Endothelial cell (in vitro differentiated cells): ENCODE data around the gene APBA3. TPM values are rescaled to one million over a fixed set of nuclear protein-coding genes. Genes with fewer than 3 reads are reported as not detected.
A peak's percentile ranks its signal among the peaks of the same experiment; 100 is the strongest.

Source experiments
- DNase-seq: peaks from one replicate; pipeline ENCODE4 v3.0.0; 2021; ENCODE audit warnings: low spot score
- H3K27ac Mint-ChIP-seq: one replicate; pipeline ENCODE4 v1.8.0; 2021; ENCODE audit warnings: mixed read lengths, inconsistent platforms; ENCODE audit not compliant: unreplicated experiment
- H3K27me3 Mint-ChIP-seq: one replicate; pipeline ENCODE4 v1.8.0; 2021; ENCODE audit warnings: mild to moderate bottlenecking, moderate library complexity, mixed read lengths, inconsistent platforms; ENCODE audit not compliant: unreplicated experiment
- H3K36me3 Mint-ChIP-seq: one replicate; pipeline ENCODE4 v1.8.0; 2021; ENCODE audit warnings: mild to moderate bottlenecking, low read depth, mixed read lengths, inconsistent platforms; ENCODE audit not compliant: unreplicated experiment
- H3K4me1 Mint-ChIP-seq: one replicate; pipeline ENCODE4 v1.8.0; 2021; ENCODE audit warnings: mild to moderate bottlenecking, mixed read lengths, inconsistent platforms; ENCODE audit not compliant: unreplicated experiment
- H3K4me3 Mint-ChIP-seq: one replicate; pipeline ENCODE4 v1.8.0; 2021; ENCODE audit warnings: mild to moderate bottlenecking, mixed read lengths, inconsistent platforms; ENCODE audit not compliant: unreplicated experiment
- H3K9me3 Mint-ChIP-seq: one replicate; pipeline ENCODE4 v1.8.0; 2021; ENCODE audit warnings: mixed read lengths, inconsistent platforms; ENCODE audit not compliant: unreplicated experiment
- CTCF ChIP-seq: fragments of 200-600 bp; sonication (generic); IDR thresholded peaks from one replicate; pipeline ENCODE4 v1.5.0; 2021; ENCODE audit warnings: antibody characterized with exemption; ENCODE audit not compliant: unreplicated experiment
- total RNA-seq: library from RNA; stranded (reverse); fragmentation: NEBNext Ultra II Directional; extraction: Animal tissue kit (Norgen Biotek cat#: 25700); gene quantifications from one replicate; pipeline ENCODE4 v1.2.1, GENCODE V29; 2021; ENCODE audit not compliant: unreplicated experiment

Gene APBA3
- total RNA-seq, 1 donor from 2014 or later = 23.8 TPM

DNA sequence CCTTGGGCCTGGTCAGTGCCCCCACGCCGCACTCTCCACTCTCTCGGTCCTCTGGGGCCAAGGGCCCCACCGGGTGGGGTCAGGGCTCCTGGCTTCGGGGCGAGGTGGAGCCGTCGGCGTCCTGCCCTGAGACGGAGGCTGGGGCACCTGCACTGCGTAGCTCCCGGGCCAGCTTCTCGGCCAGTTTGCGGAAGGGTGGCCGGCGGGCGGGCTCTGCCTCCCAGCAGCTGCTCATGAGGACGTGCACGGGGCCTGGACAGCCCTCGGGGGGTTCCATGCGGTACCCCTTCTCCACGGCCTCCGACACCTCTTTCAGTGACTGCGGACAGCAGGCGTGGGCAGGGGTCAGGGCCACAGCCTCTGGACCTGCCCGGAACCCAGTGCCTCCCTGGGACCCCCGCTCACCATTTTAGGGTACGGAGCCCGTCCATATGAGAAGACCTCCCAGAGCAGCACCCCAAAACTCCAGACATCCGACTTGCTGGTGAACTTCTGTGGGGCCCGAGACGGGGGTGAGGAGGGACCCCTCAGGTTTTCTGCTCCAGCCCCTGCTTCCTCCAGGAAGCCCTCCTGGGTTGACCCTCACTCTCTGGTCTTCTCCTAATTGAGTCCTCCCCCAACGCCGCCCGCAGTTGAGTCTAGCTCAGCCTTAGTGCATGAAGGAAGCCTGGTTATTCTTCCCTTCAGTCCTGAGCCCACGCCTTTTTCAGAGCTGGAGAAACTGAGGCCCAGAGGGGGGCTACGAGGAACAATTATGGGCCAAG, 16.8 kb upstream of the APBA3 start:
- Mint-ChIP-seq H3K27ac (no peak overlapping the region), H3K4me1 (peaks cover 4% of the 10 kb centered on the region), H3K4me3 (no peak overlapping the region), H3K9me3 (peaks cover 11% of the 10 kb centered on the region), H3K27me3 (peaks cover 18% of the 10 kb centered on the region), H3K36me3 (peaks cover 21% of the 10 kb centered on the region)
- no peak for TF ChIP-seq CTCF
- DNase-seq = no peak

- no peaks in the 10 kb centered on the region for H3K4me1 Mint-ChIP-seq
- H3K9me3 Mint-ChIP-seq = peaks cover 2% of the 10 kb centered on the region
- H3K4me3 Mint-ChIP-seq = peak overlapping the region; percentile 19
- H3K36me3 Mint-ChIP-seq = peaks cover 12% of the 10 kb centered on the region
- peaks cover 12% of the 10 kb centered on the region for H3K27me3 Mint-ChIP-seq
- H3K27ac Mint-ChIP-seq = no peak overlapping the region
- no peak for DNase-seq
- no peak for TF ChIP-seq CTCF
Measured at GRCh38 chr19:3776479-3777040, 15.1 kb upstream of the APBA3 start.

DNA sequence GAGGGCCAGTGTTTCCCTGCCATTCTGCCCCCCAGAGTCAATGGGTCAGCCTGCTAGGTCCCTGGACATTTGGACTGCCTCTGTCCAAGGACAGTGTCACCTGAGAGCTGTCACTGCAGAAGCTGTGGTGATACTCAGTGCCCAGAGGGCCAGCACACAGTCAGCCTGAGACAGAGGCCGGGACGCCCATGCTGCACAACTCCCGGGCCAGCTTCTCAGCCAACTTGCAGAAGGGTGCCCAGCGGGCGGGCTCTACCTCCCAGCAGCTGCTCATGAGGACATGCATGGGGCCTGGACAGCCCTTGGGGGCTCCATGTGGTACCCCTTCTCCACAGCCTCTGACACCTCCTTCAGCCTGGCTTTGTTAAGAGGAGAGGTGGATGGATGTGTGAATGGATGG, 14.3 kb upstream of the APBA3 start:
- Mint-ChIP-seq H3K27me3 (peaks cover 11% of the 10 kb centered on the region), H3K27ac (no peak overlapping the region), H3K4me3 (no peak overlapping the region), H3K4me1 (no peaks in the 10 kb centered on the region), H3K36me3 (peaks cover 5% of the 10 kb centered on the region), H3K9me3 (no peaks in the 10 kb centered on the region)
- DNase-seq = no peak
- TF ChIP-seq CTCF = no peak

DNA sequence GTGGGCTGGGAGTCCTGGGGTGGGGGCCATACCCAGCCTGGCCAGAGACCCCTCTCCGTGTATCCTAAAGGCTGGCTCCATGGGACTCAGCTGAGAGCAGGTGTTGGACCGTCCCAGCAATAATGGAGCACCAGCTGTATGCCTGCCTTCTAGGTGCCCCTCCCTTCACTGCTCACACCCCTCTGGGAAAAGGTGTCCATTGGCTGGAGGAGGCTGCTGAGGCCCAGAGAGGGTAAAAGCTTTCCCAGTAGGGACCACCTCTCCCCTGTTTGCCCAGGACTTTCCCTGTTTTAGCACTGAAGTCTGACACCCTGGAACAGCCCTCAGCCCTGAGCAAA, 13.9 kb upstream of the APBA3 start:
- Mint-ChIP-seq H3K4me1 (no peaks in the 10 kb centered on the region), H3K27ac (no peak overlapping the region), H3K9me3 (no peaks in the 10 kb centered on the region), H3K4me3 (no peak overlapping the region), H3K36me3 (peaks cover 4% of the 10 kb centered on the region), H3K27me3 (peaks cover 9% of the 10 kb centered on the region)
- TF ChIP-seq CTCF = no peak
- no peak for DNase-seq

DNA sequence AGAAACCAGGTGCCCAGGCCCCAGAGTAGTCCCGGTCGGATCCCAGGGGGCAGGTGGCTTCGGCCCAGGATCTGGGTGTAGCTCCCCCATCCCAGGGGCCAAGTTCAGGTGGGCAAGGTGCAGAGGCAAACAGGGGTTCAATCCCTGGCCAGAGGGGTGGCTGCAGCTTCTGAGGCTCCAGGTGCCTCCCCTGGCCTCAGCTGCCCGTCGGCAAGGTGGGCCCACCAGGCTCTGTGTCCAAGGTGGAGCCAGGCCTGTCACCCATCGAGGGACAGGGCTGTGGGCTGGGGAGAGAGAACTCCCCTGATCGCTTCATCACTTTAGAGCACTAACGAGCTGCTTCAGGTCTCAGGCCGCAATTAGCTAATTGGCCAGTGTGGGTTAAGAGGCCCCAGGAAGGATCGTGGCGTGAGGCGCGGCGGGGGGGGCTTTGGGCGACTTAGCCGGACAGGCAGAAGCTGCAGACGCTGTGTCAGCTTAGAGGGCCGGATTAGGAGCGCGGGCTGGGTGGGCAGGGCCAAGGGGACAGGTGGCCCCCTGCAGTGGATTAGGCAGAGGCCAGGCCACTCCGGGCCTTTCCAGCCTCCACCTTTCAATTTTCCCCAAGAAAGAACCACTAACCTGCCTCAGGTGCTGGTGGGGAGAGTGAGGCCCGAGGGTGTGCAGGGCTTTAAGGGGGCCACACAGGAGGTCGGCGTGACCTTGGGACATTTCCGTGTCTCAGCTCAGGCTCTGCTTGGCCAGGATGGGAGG, 13.3 kb upstream of the APBA3 start:
- Mint-ChIP-seq H3K9me3 (no peaks in the 10 kb centered on the region), H3K27me3 (peaks cover 9% of the 10 kb centered on the region), H3K27ac (no peak overlapping the region), H3K4me3 (no peak overlapping the region), H3K4me1 (no peaks in the 10 kb centered on the region), H3K36me3 (peaks cover 4% of the 10 kb centered on the region)
- DNase-seq = no peak
- TF ChIP-seq CTCF = no peak
